HG03064 (cell line): ENCODE measurements around the gene SSTR3.

ENCODE experiments used
- ATAC-seq: cut with Tn5 transposase; IDR thresholded peaks from one replicate; pipeline ENCODE4 v1.9.1; 2021; ENCODE audit warnings: low read depth; ENCODE audit not compliant: unreplicated experiment

SSTR3 gene

GRCh38 chr22:37155971-37156370, 56.3 kb downstream of the SSTR3 start:
- ATAC-seq: no peak

- ATAC-seq: no peak
Measured at GRCh38 chr22:37154925-37155712, 57.2 kb downstream of the SSTR3 start.
